SU-DHL-6 (cell line): ENCODE results near the gene PHTF2.

Experiments
- EZH2phosphoT487 ChIP-seq: fragments of 200-600 bp; sonication (generic), shearing (Covaris generic); conservative IDR thresholded peaks from 2 replicates; pipeline ENCODE4 v1.6.1; 2018; ENCODE audit warnings: mild to moderate bottlenecking, antibody characterized with exemption, low read length, moderate library complexity, mixed read lengths
- TF ChIP-seq, protein P1 (sequence below): fragments of 200-600 bp; sonication (generic); IDR thresholded peaks from one replicate; pipeline ENCODE4 v1.5.1; 2017; ENCODE audit warnings: antibody characterized with exemption, mild to moderate bottlenecking, low read length, moderate library complexity; ENCODE audit not compliant: insufficient read depth, poor library complexity, severe bottlenecking

DNA sequence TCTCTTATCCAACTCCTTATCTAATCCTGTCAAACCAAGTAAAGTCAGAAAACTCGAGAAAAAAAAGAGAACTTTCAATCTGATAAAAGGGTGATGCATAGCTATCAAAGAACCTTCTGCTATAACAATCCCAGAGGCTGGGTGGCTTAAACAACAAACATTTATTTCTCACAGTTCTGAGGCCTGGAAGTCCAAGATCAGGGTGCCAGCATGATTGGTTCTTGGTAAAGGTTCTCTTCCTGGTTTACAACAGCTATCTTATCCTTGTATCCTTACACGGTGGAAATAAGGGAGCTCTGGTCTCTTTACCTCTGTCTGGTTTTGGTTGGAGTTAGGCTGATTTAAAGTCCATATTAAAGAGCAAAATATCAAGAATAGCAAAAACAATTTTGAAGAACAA lies 131.9 kb downstream of the PHTF2 start:
- no peak for TF ChIP-seq EZH2phosphoT487
- TF ChIP-seq, protein P1, sequence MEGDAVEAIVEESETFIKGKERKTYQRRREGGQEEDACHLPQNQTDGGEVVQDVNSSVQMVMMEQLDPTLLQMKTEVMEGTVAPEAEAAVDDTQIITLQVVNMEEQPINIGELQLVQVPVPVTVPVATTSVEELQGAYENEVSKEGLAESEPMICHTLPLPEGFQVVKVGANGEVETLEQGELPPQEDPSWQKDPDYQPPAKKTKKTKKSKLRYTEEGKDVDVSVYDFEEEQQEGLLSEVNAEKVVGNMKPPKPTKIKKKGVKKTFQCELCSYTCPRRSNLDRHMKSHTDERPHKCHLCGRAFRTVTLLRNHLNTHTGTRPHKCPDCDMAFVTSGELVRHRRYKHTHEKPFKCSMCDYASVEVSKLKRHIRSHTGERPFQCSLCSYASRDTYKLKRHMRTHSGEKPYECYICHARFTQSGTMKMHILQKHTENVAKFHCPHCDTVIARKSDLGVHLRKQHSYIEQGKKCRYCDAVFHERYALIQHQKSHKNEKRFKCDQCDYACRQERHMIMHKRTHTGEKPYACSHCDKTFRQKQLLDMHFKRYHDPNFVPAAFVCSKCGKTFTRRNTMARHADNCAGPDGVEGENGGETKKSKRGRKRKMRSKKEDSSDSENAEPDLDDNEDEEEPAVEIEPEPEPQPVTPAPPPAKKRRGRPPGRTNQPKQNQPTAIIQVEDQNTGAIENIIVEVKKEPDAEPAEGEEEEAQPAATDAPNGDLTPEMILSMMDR: no peak
